Right lobe of liver (tissue), 6 donors: ENCODE measurements around the gene DAG1. TPM values are rescaled to one million over a fixed set of nuclear protein-coding genes. Genes with fewer than 3 reads are reported as not detected.
A peak's percentile ranks its signal among the peaks of the same experiment; 100 is the strongest.

ENCODE experiments used
- ATAC-seq, 4 donors: fragments of 200-7000 bp; cut with Tn5 transposase; one replicate each; pipeline ENCODE4 v1.9.1; 2020; ENCODE audit warnings: mild to moderate bottlenecking in 4 of 4, moderate library complexity in 4 of 4
- DNase-seq, 3 donors: peaks; one replicate each; pipeline ENCODE4 v3.0.0-alpha.2; 2020
- H3K27ac ChIP-seq, 3 donors: fragments of 200-600 bp; one replicate each; pipeline ENCODE4 v1.8.0; 2022
- H3K27me3 ChIP-seq, 2 donors: fragments of 200-600 bp; one replicate each; pipeline ENCODE4 v1.8.0; 2022
- H3K36me3 ChIP-seq, 4 donors: fragments of 200-600 bp; sonication (generic) in 1 of 4; one replicate each; pipeline versions ENCODE4 v1.5.1 to v1.8.0; 2017 to 2022; ENCODE audit warnings: control low read depth in 1 of 4
- H3K4me1 ChIP-seq, 4 donors: fragments of 200-600 bp; sonication (generic) in 1 of 4; one replicate each; pipeline versions ENCODE4 v1.5.1 to v1.8.0; 2017 to 2022; ENCODE audit warnings: control low read depth in 1 of 4
- H3K4me3 ChIP-seq, 3 donors: fragments of 200-600 bp; one replicate each; pipeline ENCODE4 v1.8.0; 2022
- H3K9me3 ChIP-seq, 4 donors: fragments of 200-600 bp; sonication (generic) in 1 of 4; one replicate each; pipeline versions ENCODE4 v1.5.1 to v1.8.0; 2017 to 2022; ENCODE audit warnings: control low read depth in 1 of 4
- POLR2A ChIP-seq: fragments of 450-650 bp; IDR thresholded peaks from one replicate; pipeline ENCODE4 v1.6.1; 2017; ENCODE audit warnings: antibody characterized with exemption, mild to moderate bottlenecking
- WGBS: methylation state at CpG from one replicate; pipeline ENCODE4 v1.1.6; 2018; ENCODE audit warnings: low coverage, low lambda C conversion rate; ENCODE audit not compliant: insufficient coverage; ENCODE audit errors: missing lambda C conversion rate; 5-methylcytosine and 5-hydroxymethylcytosine counted together
- intact Hi-C, 2 donors: fragments of 100-400 bp; cut with DNase I; formaldehyde crosslinking; loops; one replicate each; pipeline versions ENCODE4 v1.11.2 to v1.14.1; 2022
- total RNA-seq, 6 experiments: library from RNA; depleted of rRNA in 2 of 6; stranded (reverse); fragments of >200 nt in 2 of 6; fragmentation: NEBNext Ultra II Directional in 3 of 6; extraction: Animal tissue kit (Norgen Biotek cat#: 25700) in 3 of 6; gene quantifications; one replicate each; pipeline versions ENCODE4 v1.1.0 to v1.2.4, GENCODE V29; 2016 to 2023
- TF ChIP-seq, protein P1 (sequence below), 4 donors: fragments of 200-600 bp in 3 of 4; fragments of 450-650 bp in 1 of 4; IDR thresholded peaks; one replicate each; pipeline versions ENCODE4 v1.5.1 to v1.8.0; 2016 to 2022; ENCODE audit warnings: antibody characterized with exemption in 4 of 4, mild to moderate bottlenecking in 2 of 4
- donor health status: DM: no; HTN: yes; CAD: no.
- donor health status: DM: no; HTN: no; CAD: no.
- donor health status: DM: no; HTN: no; CAD: no.
- donor health status: DM: no; HTN: yes; CAD: no.
- donor health status: DM: no; HTN: yes; CAD: no.

DAG1 gene
- total RNA-seq, 6 experiments from 2014 or later: 54.5 to 92.5 (median 65.2) TPM

DNA sequence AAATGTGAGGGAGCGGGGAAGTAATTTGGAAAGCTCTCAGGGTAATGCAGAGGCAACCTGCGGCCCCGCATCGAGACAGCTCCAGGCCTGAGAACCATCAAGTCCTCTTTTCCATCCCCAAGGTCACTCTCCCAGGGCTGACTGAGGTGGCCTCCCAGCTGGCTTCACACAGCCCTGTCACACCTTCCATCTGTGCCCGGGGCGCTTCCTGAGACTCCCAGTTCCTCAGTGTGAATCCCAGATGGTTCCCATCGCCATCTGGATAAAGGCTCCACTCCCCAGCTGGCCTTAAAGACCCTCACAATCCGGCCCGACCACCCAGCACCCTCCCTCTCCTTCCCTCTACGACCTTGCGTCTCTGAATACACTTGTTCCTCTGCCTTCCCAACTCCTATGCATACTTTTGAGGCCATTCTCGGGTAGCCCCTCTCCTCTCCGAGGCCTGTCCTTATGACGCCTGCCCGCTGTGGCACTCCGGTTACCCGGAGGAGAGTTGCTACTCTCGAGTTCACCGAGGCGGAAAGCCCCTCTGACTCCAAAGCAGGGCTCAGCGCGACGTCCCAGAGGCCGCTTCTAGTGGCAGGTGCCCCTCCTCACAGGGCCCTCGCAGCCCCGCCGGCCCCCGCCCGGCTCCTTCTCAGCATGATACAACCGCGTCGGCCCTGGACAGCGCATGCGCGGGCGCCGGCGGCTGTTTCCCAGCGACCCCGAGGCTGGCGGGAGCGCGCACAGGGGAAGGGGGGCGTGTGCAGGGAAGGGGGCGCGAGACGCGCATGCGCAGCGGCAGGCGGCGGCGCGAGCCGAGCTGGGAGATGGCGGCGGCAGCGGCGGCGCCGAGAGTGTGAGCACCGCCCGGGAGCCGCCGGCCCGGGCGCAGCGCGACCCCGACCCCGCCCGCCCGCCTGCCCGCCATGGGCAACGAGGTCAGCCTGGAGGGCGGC, 83.9 kb downstream of the DAG1 start, which contains the start of gene BSN:
Gene BSN, plus strand, starts transcription at position 786 of the 941 bp plus-strand sequence. Its CDS starts 126 bp downstream, at position 912.
- peak; percentile 91 to 97 (median 96) for ATAC-seq
- peaks cover 0 to 12% (median 2%) of the 10 kb centered on the region in 4 donors for H3K4me1 ChIP-seq
- TF ChIP-seq, protein P1, sequence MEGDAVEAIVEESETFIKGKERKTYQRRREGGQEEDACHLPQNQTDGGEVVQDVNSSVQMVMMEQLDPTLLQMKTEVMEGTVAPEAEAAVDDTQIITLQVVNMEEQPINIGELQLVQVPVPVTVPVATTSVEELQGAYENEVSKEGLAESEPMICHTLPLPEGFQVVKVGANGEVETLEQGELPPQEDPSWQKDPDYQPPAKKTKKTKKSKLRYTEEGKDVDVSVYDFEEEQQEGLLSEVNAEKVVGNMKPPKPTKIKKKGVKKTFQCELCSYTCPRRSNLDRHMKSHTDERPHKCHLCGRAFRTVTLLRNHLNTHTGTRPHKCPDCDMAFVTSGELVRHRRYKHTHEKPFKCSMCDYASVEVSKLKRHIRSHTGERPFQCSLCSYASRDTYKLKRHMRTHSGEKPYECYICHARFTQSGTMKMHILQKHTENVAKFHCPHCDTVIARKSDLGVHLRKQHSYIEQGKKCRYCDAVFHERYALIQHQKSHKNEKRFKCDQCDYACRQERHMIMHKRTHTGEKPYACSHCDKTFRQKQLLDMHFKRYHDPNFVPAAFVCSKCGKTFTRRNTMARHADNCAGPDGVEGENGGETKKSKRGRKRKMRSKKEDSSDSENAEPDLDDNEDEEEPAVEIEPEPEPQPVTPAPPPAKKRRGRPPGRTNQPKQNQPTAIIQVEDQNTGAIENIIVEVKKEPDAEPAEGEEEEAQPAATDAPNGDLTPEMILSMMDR (IDR thresholded peaks at IDR 0.05): no peak
- TF ChIP-seq POLR2A: no peak
- intact Hi-C loops: no loop called here
- H3K27ac ChIP-seq: no peak within 1 kb of the TSS
- peak within 1 kb of the TSS; percentile 67 to 72 (median 68) for H3K4me3 ChIP-seq
- no peaks in the 10 kb centered on the region for H3K27me3 ChIP-seq
- peak; percentile 90 to 94 (median 91) for DNase-seq
- H3K36me3 ChIP-seq: no peaks in the 10 kb centered on the region
- no peaks in the 10 kb centered on the region for H3K9me3 ChIP-seq
- WGBS: 6% methylated on average over 23 of the region's 76 CpGs

GRCh38 chr3:49554633-49555265, 84.7 kb downstream of the DAG1 start:
- peaks cover 0 to 12% (median 2%) of the 10 kb centered on the region in 4 donors for H3K4me1 ChIP-seq
- H3K27ac ChIP-seq: no peak overlapping the region
- H3K4me3 ChIP-seq: peak overlapping the region; percentile 42 to 67 (median 44)
- ATAC-seq (peak; percentile 78 to 84 (median 80)), DNase-seq (peak; percentile 60 to 68 (median 63))
- no peaks in the 10 kb centered on the region for H3K27me3 ChIP-seq
- no peak for TF ChIP-seq POLR2A
- TF ChIP-seq, protein P1 (IDR thresholded peaks at IDR 0.05): no peak
- H3K9me3 ChIP-seq: no peaks in the 10 kb centered on the region
- WGBS: 4% methylated on average over 18 of the region's 66 CpGs
- no peaks in the 10 kb centered on the region for H3K36me3 ChIP-seq
- intact Hi-C loops: no loop called here

- TF ChIP-seq POLR2A: no peak
- 86% methylated on average over 1 of the region's 3 CpGs for WGBS
Measured at GRCh38 chr3:49556500-49557275, 86.6 kb downstream of the DAG1 start.

GRCh38 chr3:49563040-49563578, 93.0 kb downstream of the DAG1 start:
- DNase-seq: no peak
- intact Hi-C loops: loop anchor here (10.0 kb wide), 2 partner anchors 92 to 978 kb away; no protein-coding TSS in a partner anchor

More at GRCh38 chr3:49556500-49557275, 86.6 kb downstream of the DAG1 start:
- Histone ChIP-seq H3K27me3 (no peaks in the 10 kb centered on the region), H3K4me1 (peaks cover 0 to 12% (median 2%) of the 10 kb centered on the region in 4 donors), H3K36me3 (no peaks in the 10 kb centered on the region), H3K27ac (no peak overlapping the region), H3K9me3 (no peaks in the 10 kb centered on the region), H3K4me3 (no peak overlapping the region)
- DNase-seq (no peak), ATAC-seq (no peak)
- intact Hi-C loops: no loop called here

More at GRCh38 chr3:49563040-49563578, 93.0 kb downstream of the DAG1 start:
- ATAC-seq: no peak
- 73% methylated on average over 2 of the region's 4 CpGs for WGBS
- Histone ChIP-seq H3K27me3 (no peaks in the 10 kb centered on the region), H3K27ac (no peak overlapping the region), H3K4me1 (no peaks in the 10 kb centered on the region), H3K4me3 (no peak overlapping the region), H3K36me3 (no peaks in the 10 kb centered on the region), H3K9me3 (no peaks in the 10 kb centered on the region)
- no peak for TF ChIP-seq POLR2A
- TF ChIP-seq, protein P1 (IDR thresholded peaks at IDR 0.05): no peak
